ENCODE data around the gene OR2T2.
"Not testable (repeated sequence)": the region's sequence is repeated elsewhere in the genome, so short reads cannot be mapped to it uniquely, and the experiment has no call there.

GRCh38 chr1:248455045-248455444 lies 9.6 kb downstream of the OR2T2 start:
- not testable (repeated sequence) for TF ChIP-seq CTCF (IDR thresholded peaks at IDR 0.05; ENCODE audit: extremely low read depth in 1 of 2, insufficient read depth in 1 of 2, low read depth in 1 of 2, low read length in 2 of 2); POLR2A (IDR thresholded peaks at IDR 0.05; ENCODE audit: low read depth, low read length); EZH2 (IDR thresholded peaks at IDR 0.05; ENCODE audit: borderline replicate concordance, low read depth, low read length, severe bottlenecking); POLR2AphosphoS5 (IDR thresholded peaks at IDR 0.05; ENCODE audit: insufficient read depth, low read depth, low read length)
